NCI-H2196 treated with DMSO at 0.1 percent for 48 hours (cell line): Measurements from ENCODE around the gene SH2B2.

Source experiments
- DNase-seq: peaks from one replicate; lab custom pipeline; 2025; ENCODE audit not compliant: unreplicated experiment; lab: John Stamatoyannopoulos, UW

SH2B2 gene

GRCh38 chr7:102264367-102264891, 22.2 kb upstream of the SH2B2 start:
- DNase-seq = no peak

DNA sequence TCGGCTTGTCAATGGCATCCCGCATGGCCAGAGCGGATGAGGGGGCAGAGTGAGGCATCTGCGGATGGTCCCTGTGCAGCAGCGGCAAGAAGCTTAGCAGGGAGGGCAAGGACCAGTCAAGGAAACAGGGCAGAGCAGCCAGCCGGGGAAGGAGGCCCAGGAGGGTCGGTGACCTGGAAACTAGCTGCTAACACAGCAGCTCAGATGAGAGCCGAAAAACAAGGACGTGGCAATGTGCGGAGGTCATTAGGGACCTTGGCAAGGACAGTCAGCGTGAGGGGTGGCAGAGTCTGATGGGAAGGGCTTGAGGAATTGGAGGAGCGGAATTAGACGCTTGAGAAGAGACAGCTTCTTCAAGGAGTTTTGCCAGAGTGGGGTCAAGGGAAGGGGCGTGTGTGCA, 20.1 kb upstream of the SH2B2 start:
- no peak for DNase-seq

- no peak for DNase-seq
Observed at GRCh38 chr7:102268635-102269034, 18.0 kb upstream of the SH2B2 start.

DNA sequence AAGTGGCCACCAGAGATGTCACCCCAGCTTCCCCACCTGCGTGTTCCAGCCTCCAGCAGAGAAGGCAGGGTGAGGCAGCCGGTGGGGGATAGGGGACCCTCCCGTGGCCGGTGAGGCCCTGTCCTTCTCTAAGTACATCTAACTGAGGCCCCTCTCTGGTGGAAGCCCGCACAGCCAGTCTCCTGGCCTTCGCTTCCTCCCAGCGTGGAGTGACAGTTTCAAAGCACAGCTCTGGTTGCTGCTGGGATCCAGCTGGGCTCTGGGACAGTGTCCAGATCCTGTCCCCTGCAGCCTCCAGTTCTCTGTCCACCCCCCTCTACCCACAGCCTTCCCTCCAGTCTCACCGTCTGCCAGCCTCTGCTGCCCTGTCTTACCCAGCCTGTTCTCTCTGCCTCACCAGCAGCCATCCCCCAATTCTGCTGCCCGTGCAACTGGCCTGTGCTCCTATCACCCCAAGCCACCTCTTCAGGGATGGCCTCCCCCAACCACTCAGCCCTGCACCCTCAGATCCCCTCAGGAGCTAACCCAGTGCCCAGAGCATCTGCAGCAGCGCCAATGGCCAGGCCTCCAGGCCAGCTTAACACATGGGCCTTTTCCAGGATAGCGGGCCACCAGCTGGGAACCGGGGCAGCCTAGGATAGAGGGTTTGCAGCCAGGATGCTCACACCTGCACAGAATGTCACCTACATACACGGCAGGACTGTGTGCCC, 16.3 kb upstream of the SH2B2 start:
- DNase-seq = no peak

DNA sequence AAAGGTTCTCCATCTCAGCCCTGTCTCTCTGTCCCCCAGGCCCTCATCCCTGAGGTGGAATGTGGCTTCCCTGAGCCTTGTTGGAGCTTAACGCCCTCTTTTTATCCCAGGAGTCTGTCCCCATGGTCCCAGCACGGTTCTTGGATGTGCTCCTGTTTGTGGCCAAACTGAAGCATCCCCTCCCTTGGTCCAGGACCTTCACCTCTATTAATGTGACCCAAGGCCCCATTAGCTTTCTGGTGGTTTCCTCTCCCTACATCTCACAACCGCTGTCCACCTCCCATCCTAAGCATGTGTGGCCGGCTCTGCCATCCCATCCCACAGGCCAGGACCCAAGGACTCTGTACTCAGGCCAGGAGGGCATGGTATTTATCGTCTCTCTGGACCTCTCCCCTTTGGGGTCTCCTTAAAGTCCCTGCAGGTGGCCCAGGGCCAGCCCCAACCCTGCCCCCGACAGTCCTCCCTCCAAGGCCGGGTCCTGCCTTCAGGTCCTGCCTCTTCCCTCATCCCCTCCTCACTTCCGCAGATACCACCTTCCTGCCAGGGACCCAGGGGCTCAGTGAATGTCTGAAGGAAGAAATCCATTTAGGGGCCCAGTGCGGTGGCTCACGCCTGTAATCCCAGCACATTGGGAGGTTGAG, 15.4 kb upstream of the SH2B2 start:
- DNase-seq = no peak

DNA sequence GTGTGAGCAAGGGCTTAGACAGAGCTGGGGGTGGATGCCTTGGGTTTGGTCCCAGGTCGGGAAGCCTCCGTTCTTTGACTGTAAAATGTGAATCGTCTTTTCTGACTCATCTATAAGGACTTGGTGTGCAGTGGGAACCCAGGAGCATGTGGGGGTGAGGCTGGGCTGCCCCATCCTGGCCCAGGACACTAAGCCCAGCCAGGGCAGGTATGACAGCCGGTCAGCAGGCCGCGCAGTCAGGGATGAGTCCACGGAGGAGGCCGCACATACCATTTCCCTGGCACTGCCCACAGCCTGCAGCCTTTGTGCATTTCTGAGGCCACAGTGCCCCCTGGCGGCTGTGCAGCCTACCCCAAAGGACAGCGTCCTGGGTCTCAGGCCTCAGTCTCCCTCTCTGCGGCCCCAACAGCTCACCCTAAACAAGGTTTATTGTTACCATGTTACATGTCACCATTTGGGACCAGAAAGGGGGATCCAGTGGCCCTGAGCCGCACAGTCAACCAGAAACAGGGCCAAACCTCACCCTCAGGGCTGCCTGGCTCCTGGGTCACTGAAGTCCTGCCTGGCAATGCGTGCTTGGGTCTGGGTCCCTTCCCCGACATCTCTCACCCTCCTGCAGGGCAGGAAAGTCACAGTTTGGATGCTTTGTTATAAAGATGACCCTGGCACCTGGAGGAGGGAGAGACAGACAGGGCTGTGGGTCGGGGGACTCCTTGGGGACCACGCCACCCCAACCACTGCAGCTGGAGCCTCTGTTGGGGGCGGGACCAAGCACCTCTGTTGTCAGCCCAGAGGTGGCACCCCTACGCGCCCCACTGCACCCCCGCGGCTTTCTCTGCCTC, 14.4 kb upstream of the SH2B2 start:
- peak; percentile 46 for DNase-seq

DNA sequence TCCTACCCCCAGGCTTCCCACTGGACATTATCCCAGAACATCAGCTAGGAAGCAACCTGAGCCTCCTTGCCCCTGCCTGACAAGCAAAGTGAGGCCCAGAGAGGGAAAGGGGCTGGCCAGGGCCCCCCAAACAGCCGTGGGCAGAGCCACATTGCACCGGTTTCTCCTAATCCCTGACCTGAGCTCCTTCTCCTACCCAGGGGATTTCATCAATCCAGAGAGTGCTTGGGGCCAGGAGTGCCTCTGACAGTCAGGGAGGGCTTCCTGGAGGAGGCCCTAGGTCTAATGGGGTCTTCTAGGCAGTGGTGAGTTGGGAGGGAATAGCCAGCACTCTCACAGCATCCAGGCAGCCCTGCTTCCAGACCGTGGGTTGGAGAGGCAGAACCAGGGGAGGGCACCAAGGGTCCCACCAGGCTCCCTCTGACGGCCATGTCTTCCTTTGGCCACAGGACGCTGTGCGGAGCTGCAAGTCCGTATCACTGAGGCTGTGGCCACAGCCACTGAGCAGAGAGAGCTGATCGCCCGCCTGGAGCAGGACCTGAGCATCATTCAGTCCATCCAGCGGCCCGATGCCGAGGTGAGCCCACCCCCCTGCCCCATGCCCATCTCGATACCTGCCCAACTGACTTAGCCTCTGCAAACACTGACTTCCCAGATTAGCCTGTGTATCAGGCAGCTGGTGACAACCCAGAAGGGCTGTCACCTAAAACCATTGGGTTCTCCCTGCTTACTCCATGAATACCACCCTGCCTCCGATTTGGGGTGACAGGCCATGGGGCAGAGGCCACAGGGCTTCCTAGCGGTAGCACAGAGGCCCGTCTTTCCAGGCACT, 13.5 kb upstream of the SH2B2 start:
- DNase-seq = no peak

DNA sequence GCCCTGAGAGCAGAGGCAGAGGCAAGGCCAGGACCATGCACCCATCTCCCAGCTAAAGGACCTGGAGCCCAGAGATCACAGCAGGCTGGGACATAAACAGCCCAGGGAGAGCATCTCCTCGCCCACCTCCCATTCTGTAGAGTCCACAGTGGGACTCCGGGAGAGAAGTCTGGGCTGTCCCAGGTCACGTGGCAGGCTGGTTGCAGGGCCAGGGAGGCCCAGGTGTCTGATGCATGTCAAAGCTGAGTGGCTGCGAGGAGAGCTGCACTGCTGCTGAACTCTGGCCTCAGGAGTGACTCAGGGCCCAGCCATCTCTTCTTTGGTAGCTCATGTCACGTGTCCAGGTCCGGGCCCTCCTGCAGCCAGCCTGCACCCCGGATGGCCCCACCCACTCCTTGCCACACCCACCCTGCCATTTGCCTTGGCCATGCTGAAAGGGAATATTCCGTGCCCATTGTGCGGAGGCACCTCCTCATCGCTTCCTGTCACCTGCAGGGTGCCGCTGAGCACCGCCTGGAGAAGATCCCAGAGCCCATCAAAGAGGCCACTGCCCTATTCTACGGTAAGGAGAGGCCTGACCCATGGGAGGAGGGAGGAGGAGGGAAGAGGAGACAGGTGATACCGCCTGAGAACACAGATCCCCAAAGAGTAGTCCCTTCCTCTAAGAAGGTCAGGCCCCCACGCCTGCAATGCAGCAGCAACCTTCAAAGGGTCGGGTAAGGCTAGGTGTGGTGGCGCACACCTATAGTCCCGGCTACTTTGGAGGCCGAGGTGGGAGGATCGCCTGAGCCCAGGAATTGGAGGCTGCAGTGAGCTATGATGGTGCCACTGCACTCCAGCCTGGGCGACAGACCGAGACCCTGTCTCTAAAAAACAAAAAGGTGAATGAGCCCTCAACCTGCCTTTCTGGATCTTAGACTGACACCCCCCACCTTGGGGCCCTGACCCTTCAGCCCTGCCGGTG, 12.6 kb upstream of the SH2B2 start:
- DNase-seq = peak; percentile 88

DNA sequence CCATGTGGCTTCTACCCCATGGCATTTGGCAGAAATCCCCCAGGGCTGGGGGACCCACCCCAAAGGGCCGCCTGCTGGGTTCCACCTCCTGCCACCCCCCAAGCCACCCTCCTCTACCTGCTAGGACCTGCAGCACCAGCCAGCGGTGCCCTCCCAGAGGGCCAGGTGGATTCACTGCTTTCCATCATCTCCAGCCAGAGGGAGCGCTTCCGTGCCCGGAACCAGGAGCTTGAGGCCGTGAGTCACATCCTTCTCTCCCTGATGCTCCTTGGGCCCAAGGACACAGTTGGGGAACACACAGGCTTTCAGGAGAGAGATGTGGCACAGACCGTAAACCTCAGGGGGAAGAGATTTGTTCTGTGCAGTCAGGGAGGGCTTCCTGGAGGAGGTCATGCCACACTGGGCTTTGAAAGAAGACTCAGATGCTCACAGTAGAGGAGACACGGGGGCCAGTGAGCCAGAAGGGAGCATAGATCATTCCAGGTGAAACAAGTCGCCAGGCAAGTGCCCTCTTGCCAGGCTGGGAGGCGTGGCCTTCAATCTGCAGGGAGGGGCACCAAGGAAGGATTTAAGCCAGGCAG, 11.5 kb upstream of the SH2B2 start:
- no peak for DNase-seq

DNA sequence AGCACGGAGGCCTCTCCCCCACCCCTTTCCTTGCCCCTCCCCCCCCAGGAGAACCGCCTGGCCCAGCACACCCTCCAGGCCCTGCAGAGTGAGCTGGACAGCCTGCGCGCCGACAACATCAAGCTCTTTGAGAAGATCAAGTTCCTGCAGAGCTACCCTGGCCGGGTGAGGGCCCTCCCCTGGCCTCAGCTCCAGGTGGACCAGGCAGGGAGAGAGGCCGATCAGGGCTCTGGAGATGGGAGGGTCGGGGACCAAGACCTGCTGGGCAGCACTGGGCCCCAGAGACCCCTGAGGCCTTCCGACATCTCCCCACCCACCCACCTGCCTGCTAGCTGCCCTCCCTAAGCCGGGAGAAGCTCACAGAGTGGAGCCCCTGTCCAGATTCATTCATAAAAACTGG, 8.8 kb upstream of the SH2B2 start:
- no peak for DNase-seq

DNA sequence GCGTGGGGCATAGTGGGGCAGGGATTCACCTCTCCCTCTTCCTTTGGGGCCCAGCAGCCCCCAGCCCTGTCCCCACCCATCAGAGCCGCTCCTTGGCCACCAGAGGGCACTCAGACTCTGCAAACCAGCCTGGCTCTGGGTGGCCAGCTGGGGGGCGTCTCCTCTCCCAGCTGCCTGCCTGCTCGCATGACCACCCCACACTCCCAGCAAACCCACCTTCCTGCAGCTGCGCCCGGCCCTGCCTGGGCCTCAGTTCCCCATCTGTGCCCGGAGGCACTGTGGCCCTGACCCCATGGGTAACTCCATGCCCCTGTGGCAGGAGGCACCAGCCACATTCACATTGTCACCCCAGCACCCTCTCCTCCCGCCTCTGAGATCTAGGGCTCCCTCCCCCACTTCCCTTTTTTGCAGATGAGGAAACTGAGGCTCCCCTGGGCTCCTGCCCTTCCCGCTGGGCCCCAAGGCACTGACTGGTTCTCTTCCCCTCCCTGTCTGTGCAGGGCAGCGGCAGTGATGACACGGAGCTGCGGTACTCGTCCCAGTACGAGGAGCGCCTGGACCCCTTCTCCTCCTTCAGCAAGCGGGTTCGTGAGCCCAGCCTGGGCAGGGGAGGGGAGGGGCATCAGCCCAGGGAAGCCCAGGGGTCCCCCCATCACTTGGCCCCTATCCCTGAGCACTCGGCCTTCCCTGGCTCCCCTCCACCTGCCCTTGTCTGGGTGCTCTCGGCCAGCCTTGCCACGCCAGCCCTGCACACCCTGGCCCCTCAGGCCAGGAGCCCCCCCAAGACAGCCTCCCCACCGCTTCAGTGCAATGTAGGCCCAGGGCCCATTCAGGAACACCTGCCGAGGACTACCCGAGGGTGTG, 6.9 kb upstream of the SH2B2 start:
- peak; percentile 30 for DNase-seq

GRCh38 chr7:102280521-102280920, 6.1 kb upstream of the SH2B2 start:
- no peak for DNase-seq

- no peak for DNase-seq
Observed at GRCh38 chr7:102281785-102282184, 4.9 kb upstream of the SH2B2 start.

DNA sequence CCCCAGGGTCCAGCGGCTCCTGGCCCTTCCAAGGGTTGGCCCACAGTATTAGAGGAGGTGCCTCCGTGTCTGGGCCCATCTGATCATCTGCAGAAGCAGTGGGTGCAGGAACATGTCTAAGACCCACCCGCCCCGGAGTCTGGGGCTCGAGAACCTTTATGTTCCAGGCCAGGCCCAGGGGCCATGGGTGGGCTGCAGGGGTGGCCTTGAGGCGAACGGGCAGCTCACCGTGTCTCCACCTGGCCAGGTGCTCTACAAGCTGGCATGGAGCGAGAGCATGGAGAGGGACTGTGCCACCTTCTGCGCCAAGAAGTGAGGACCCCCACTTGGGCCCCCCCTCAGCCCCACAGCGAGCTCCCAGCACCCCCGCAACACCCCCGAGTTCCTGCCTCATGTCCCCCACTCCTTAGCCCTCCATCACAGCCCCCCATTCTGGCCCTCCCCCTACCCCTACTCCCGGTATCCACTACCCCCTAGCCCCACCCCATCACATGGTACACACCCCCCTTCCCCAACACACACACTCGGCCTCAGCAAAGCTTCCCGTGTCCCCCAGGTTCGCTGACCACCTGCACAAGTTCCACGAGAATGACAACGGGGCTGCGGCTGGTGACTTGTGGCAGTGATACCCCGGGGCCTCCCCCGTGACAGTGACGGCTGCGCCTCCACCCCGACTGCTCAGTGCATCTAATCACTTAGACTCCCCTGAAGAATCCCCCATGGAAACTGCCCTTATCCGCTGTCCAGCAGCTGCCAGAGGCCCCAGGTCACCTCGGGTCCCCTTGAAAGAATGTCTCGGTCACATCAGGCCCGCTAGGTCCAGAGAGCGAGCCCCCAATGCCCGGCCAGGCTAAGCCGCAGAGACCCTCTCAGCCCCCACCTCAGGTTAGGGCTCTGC, 4.0 kb upstream of the SH2B2 start:
- DNase-seq = no peak

DNA sequence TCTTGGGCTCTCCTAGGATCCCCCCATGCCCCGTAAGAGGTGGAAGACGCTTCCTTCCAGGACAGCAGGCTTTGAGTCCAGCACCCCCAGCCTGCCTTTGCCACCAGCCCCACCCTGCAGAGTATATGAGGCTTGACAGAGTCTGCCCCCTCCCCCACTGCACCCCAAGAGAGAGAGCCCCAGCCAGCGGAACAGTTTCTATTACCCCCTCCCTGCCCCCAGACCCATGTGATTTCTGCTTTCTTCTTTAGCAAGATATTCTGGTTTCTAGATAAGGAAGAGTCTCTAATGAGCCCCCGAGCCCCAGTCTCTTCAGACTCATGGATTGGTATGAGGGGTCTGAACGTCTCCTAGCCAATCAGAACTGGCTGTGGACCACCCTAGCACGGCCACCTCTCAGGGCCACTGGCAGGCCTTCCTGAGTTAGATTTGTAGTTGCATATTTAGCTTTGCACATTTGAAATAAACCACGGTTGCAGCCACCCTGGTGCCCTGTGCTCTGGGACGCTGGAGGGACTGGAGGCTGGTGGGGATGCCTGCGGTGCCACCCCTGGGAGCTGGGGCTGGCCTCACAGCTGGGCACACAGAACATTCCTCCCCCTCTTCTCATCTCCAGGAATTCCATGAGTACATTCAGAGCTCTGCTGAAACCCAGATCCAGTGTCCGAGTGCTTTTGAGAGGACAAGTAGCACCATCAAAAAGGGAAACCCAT, 3.0 kb upstream of the SH2B2 start:
- no peak for DNase-seq

- no peak for DNase-seq
Observed at GRCh38 chr7:102284399-102284798, 2.3 kb upstream of the SH2B2 start.
